SK-N-SH (cell line): ENCODE data around the gene NGLY1. TPM values are rescaled to one million over a fixed set of nuclear protein-coding genes. Genes with fewer than 3 reads are reported as not detected.

ENCODE experiments used
- CTCF ChIA-PET: fragments of 300-600, 350-600 bp; formaldehyde crosslinking; extraction: SDS; loops from one replicate; lab custom pipeline; 2021; lab: Yijun Ruan, JAX
- POLR2A ChIA-PET: fragments of 350-600 bp; sonication (Branson Sonifier 250); formaldehyde crosslinking; extraction: SDS; loops from one replicate; lab custom pipeline; 2020; ENCODE audit warnings: antibody characterized with exemption, inconsistent platforms; lab: Yijun Ruan, JAX
- DNase-seq: peaks from one replicate; pipeline ENCODE4 v3.0.0; 2012
- H2AFZ ChIP-seq: fragments of 200-600 bp; sonication (generic); 2 replicates; pipeline ENCODE4 v1.8.1; 2016; ENCODE audit warnings: antibody characterized with exemption, mild to moderate bottlenecking, low read depth
- H3F3A ChIP-seq: fragments of 200-600 bp; sonication (generic); replicated peaks from 2 replicates; pipeline ENCODE3; 2016; ENCODE audit warnings: antibody characterized with exemption, mild to moderate bottlenecking; ENCODE audit not compliant: insufficient read depth
- H3K27ac ChIP-seq, 2 experiments: fragments of 200-500 bp in 1 of 2; fragments of 200-600 bp in 1 of 2; sonication (Bioruptor generic) in 1 of 2; sonication (generic), shearing (Covaris generic) in 1 of 2; 2 replicates each; pipeline versions ENCODE4 v1.5.1 to v1.6.1; 2014 to 2016; ENCODE audit warnings: low read depth in 2 of 2, inconsistent platforms in 1 of 2, low read length in 1 of 2, mild to moderate bottlenecking in 1 of 2, mixed read lengths in 1 of 2
- H3K27me3 ChIP-seq: fragments of 200-600 bp; sonication (generic), shearing (Covaris generic); 2 replicates; pipeline ENCODE4 v1.6.1; 2016; ENCODE audit warnings: mixed run types; ENCODE audit not compliant: insufficient read depth
- H3K36me3 ChIP-seq, 2 experiments: fragments of 200-500 bp in 1 of 2; fragments of 200-600 bp in 1 of 2; sonication (Bioruptor generic) in 1 of 2; sonication (generic) in 1 of 2; replicated peaks in 1 of 2; 2 replicates each; pipeline versions ENCODE3 to v1.5.1; 2014 to 2016; ENCODE audit warnings: low read length in 1 of 2, mild to moderate bottlenecking in 1 of 2; ENCODE audit not compliant: insufficient read depth in 2 of 2, control insufficient read depth in 1 of 2
- H3K4me1 ChIP-seq, 2 experiments: fragments of 200-500 bp in 1 of 2; fragments of 200-600 bp in 1 of 2; sonication (Bioruptor generic) in 1 of 2; sonication (generic), shearing (Covaris generic) in 1 of 2; 2 replicates each; pipeline versions ENCODE4 v1.5.1 to v1.6.1; 2014 to 2016; ENCODE audit warnings: low read depth in 1 of 2, low read length in 1 of 2, mixed run types in 1 of 2; ENCODE audit not compliant: insufficient read depth in 2 of 2, control insufficient read depth in 1 of 2
- H3K4me2 ChIP-seq: fragments of 200-600 bp; sonication (generic), shearing (Covaris generic); 2 replicates; pipeline ENCODE4 v1.6.1; 2017; ENCODE audit warnings: mixed run types
- H3K4me3 ChIP-seq, 2 experiments: fragments of 200-500 bp in 1 of 2; fragments of 200-600 bp in 1 of 2; sonication (Bioruptor generic) in 1 of 2; sonication (generic), shearing (Covaris generic) in 1 of 2; 2 replicates each; pipeline versions ENCODE4 v1.5.1 to v1.8.1; 2014 to 2016; ENCODE audit warnings: low read depth in 2 of 2, inconsistent platforms in 1 of 2, low read length in 1 of 2, mild to moderate bottlenecking in 1 of 2, mixed read lengths in 1 of 2, moderate library complexity in 1 of 2
- H3K79me2 ChIP-seq: fragments of 200-600 bp; sonication (generic); 2 replicates; pipeline ENCODE4 v1.8.1; 2017; ENCODE audit warnings: mild to moderate bottlenecking; ENCODE audit not compliant: insufficient read depth
- H3K9ac ChIP-seq: fragments of 200-600 bp; sonication (generic); 2 replicates; pipeline ENCODE4 v1.6.1; 2017; ENCODE audit warnings: mixed run types
- H3K9me2 ChIP-seq: fragments of 200-600 bp; sonication (generic); 2 replicates; pipeline ENCODE4 v1.6.1; 2017; ENCODE audit warnings: mixed run types
- H3K9me3 ChIP-seq: fragments of 200-600 bp; sonication (generic); 2 replicates; pipeline ENCODE4 v1.6.1; 2017; ENCODE audit warnings: mixed run types, mild to moderate bottlenecking, moderate library complexity
- H4K20me1 ChIP-seq: fragments of 200-600 bp; sonication (generic); 2 replicates; pipeline ENCODE4 v1.6.1; 2017; ENCODE audit warnings: mild to moderate bottlenecking, mixed run types; ENCODE audit not compliant: insufficient read depth
- CHD2 ChIP-seq: fragments of 150-350 bp; IDR thresholded peaks from 2 replicates; pipeline ENCODE4 v1.6.1; 2018; ENCODE audit warnings: low read length; ENCODE audit not compliant: partially characterized antibody
- EP300 ChIP-seq, 2 experiments: IDR thresholded peaks; 2 replicates each; pipeline versions ENCODE4 v1.4.0 to v1.6.1; 2012; ENCODE audit warnings: borderline replicate concordance in 1 of 2, low read depth in 1 of 2, low read length in 1 of 2
- EZH2phosphoT487 ChIP-seq: fragments of 200-600 bp; sonication (generic); IDR thresholded peaks from 2 replicates; pipeline ENCODE4 v1.6.1; 2017; ENCODE audit warnings: low read depth, mixed run types, mild to moderate bottlenecking, antibody characterized with exemption, moderate library complexity, borderline replicate concordance
- FOSL2 ChIP-seq: IDR thresholded peaks from 2 replicates; pipeline ENCODE4 v1.4.0; 2012; ENCODE audit warnings: low read depth, mild to moderate bottlenecking, moderate library complexity, borderline replicate concordance
- FOXJ3 ChIP-seq: sonication (generic); formaldehyde crosslinking; IDR thresholded peaks from 2 replicates; pipeline ENCODE4 v1.5.1; 2020; ENCODE audit warnings: mild to moderate bottlenecking, missing genetic modification reagents
- GABPA ChIP-seq: IDR thresholded peaks from 2 replicates; pipeline ENCODE4 v1.4.0; 2012; ENCODE audit warnings: low read depth, mild to moderate bottlenecking
- IRF3 ChIP-seq: fragments of 150-350 bp; IDR thresholded peaks from 2 replicates; pipeline ENCODE4 v1.6.1; 2016; ENCODE audit warnings: mild to moderate bottlenecking, low read depth, low read length
- NFIC ChIP-seq: IDR thresholded peaks from 2 replicates; pipeline ENCODE4 v1.4.0; 2012; ENCODE audit warnings: borderline replicate concordance
- POLR2AphosphoS5 ChIP-seq: IDR thresholded peaks from 2 replicates; pipeline ENCODE4 v1.6.1; 2012; ENCODE audit warnings: low read depth, low read length
- RCOR1 ChIP-seq: fragments of 150-350 bp; IDR thresholded peaks from 2 replicates; pipeline ENCODE4 v1.6.1; 2017; ENCODE audit warnings: antibody characterized with exemption, low read length
- SIN3A ChIP-seq: IDR thresholded peaks from 2 replicates; pipeline ENCODE4 v1.6.1; 2012; ENCODE audit warnings: low read depth, mild to moderate bottlenecking, low read length, moderate library complexity, borderline replicate concordance
- SMC3 ChIP-seq: IDR thresholded peaks from 2 replicates; pipeline ENCODE4 v1.6.1; 2012; ENCODE audit warnings: low read depth, low read length, improper control_type of control experiment
- TCF12 ChIP-seq: IDR thresholded peaks from 2 replicates; pipeline ENCODE4 v1.4.0; 2012
- USF2 ChIP-seq: fragments of 150-350 bp; IDR thresholded peaks from 2 replicates; pipeline ENCODE4 v1.6.1; 2017; ENCODE audit warnings: antibody characterized with exemption, low read length, low read depth, borderline replicate concordance
- ZBTB33 ChIP-seq: IDR thresholded peaks from 2 replicates; pipeline ENCODE4 v1.4.0; 2012; ENCODE audit warnings: low read depth, borderline replicate concordance
- WGBS: methylation state at CpG from one replicate; pipeline ENCODE4 v1.1.6; 2017; ENCODE audit warnings: low lambda C conversion rate; 5-methylcytosine and 5-hydroxymethylcytosine counted together
- polyA plus RNA-seq, 3 experiments: library from polyadenylated mRNA; depleted of rRNA; stranded (reverse); fragments of >200 nt; gene quantifications; 2 replicates each; pipeline ENCODE4 v1.2.3, GENCODE V29; 2012
- TF ChIP-seq, protein P1 (sequence below): IDR thresholded peaks from 2 replicates; pipeline ENCODE4 v1.4.0; 2012; ENCODE audit warnings: low read depth, borderline replicate concordance

The NGLY1 gene
- polyA plus RNA-seq, 1 of the 3 experiments (the other 2 are of a cell fraction) = 6.0 TPM

DNA sequence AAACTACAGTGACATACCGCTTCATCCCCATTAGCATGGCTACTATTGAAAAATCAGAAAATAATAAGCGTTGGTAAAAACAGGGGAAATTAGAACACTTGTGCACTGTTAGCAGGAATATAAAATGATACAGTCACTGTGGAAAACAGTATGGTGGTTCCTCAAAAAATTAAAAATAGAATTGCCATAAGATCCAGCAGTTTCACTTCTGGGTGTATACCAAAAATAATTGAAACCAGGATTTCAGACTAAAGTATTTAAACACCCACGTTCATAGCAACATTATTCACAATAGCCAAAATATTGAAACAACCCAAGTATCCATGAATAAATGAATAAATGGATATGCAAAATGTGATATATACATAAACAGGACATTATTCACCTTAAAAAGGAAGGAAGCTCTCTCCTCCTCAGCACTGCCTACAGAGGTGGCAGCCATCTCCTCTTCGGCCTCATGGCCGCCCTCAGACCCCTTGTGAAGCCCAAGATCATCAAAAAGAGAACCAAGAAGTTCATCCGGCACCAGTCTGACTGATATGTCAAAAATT, 34.1 kb downstream of the NGLY1 start:
- Histone ChIP-seq H3K79me2 (no peaks in the 10 kb centered on the region), H3K9me3 (no peaks in the 10 kb centered on the region), H3K4me2 (no peak overlapping the region), H3K27ac (no peak overlapping the region), H3K9me2 (no peaks in the 10 kb centered on the region), H3K36me3 (peaks cover 42 to 56% of the 10 kb centered on the region in 2 experiments), H4K20me1 (no peaks in the 10 kb centered on the region), H3K4me3 (no peak overlapping the region), H2AFZ (no peak overlapping the region), H3K27me3 (no peaks in the 10 kb centered on the region), H3K4me1 (no peaks in the 10 kb centered on the region), H3F3A (no peaks in the 10 kb centered on the region), H3K9ac (no peak overlapping the region)
- TF ChIP-seq ZBTB33 = no peak
- 78% methylated on average over 6 of the region's 6 CpGs for WGBS
- POLR2A ChIA-PET = no interaction called here
- DNase-seq = no peak
- CTCF ChIA-PET = no interaction called here

DNA sequence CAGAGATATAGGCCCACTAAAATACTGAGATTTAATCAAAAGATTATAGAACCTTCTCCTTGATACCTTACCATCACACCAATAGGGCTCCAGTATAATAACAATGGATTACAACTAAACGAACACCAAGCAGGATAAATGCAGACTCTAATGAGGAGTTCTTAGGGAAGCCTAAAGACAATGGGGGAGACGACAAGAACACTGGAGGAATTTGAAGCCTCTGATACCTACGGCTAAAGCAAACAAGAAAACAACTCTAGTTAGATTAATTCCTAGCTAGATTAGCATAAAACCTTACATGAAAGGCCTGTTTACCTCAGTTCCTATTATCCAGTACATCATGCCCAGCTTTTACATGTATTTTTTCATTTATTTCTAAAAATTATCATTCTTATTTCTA, 35.1 kb downstream of the NGLY1 start:
- Histone ChIP-seq H4K20me1 (no peaks in the 10 kb centered on the region), H3K9ac (no peak overlapping the region), H3K79me2 (no peaks in the 10 kb centered on the region), H3K9me2 (no peaks in the 10 kb centered on the region), H3K27me3 (no peaks in the 10 kb centered on the region), H3K27ac (no peak overlapping the region), H3K36me3 (peaks cover 42 to 61% of the 10 kb centered on the region in 2 experiments), H2AFZ (no peak overlapping the region), H3K4me3 (no peak overlapping the region), H3K4me1 (no peaks in the 10 kb centered on the region), H3K9me3 (no peaks in the 10 kb centered on the region), H3K4me2 (no peak overlapping the region), H3F3A (no peaks in the 10 kb centered on the region)
- ChIA-PET CTCF (no interaction called here), POLR2A (no interaction called here)
- DNase-seq = no peak
- TF ChIP-seq TCF12 (no peak), POLR2AphosphoS5 (no peak), NFIC (no peak), CHD2 (no peak), FOSL2 (no peak)
- TF ChIP-seq, protein P1, sequence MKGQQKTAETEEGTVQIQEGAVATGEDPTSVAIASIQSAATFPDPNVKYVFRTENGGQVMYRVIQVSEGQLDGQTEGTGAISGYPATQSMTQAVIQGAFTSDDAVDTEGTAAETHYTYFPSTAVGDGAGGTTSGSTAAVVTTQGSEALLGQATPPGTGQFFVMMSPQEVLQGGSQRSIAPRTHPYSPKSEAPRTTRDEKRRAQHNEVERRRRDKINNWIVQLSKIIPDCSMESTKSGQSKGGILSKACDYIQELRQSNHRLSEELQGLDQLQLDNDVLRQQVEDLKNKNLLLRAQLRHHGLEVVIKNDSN = no peak
- 98% methylated on average over 3 of the region's 3 CpGs for WGBS

GRCh38 chr3:25747033-25747432, 36.2 kb downstream of the NGLY1 start:
- POLR2A ChIA-PET = no interaction called here
- no peak for DNase-seq
- Histone ChIP-seq H3K4me3 (no peak overlapping the region), H3K79me2 (no peaks in the 10 kb centered on the region), H3K4me2 (no peak overlapping the region), H3K4me1 (no peaks in the 10 kb centered on the region), H3K36me3 (peaks cover 44 to 61% of the 10 kb centered on the region in 2 experiments), H2AFZ (no peak overlapping the region), H3F3A (no peaks in the 10 kb centered on the region), H3K27me3 (no peaks in the 10 kb centered on the region), H3K9ac (no peak overlapping the region), H3K9me2 (no peaks in the 10 kb centered on the region), H3K27ac (no peak overlapping the region), H4K20me1 (no peaks in the 10 kb centered on the region), H3K9me3 (no peaks in the 10 kb centered on the region)
- CTCF ChIA-PET = interaction anchor here (1.0 kb wide), 1 partner anchor 16 kb away, joined by 3 read pairs; no protein-coding TSS in a partner anchor
- TF ChIP-seq TCF12 (no peak), IRF3 (no peak), SIN3A (no peak), FOXJ3 (CRISPR knock-in tag) (no peak), EZH2phosphoT487 (no peak), RCOR1 (no peak), GABPA (no peak), USF2 (no peak), SMC3 (no peak), EP300 (IDR thresholded peaks at IDR 0.05; ENCODE audit: borderline replicate concordance in 1 of 2, low read depth in 1 of 2, low read length in 1 of 2) (no peak)
